HG03378 (cell line): ENCODE data around the gene SORCS3.

Experiments
- ATAC-seq: cut with Tn5 transposase; IDR thresholded peaks from one replicate; pipeline ENCODE4 v1.9.1; 2021; ENCODE audit warnings: mild to moderate bottlenecking, moderate library complexity; ENCODE audit not compliant: unreplicated experiment

Gene SORCS3

GRCh38 chr10:105161767-105162166, 520.7 kb downstream of the SORCS3 start:
- no peak for ATAC-seq

DNA sequence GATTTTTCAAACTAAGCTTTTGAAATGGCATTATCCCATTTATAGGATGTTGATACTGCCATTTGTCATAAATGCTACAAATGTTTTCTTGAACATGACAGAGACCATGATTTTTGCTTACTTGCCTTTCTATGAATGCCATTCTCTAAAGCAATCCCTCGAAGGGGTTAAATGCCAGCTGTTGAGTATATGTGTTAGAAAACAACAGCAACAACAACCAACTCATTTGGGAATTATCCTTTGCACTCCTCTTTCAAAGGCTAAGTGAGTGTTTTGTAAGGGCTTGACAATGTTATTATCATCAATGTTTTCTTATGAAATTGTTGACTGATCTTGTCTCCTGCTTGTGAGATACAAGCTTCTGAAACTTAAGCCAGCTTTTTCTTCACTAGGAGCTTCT, 529.4 kb downstream of the SORCS3 start:
- ATAC-seq = no peak

DNA sequence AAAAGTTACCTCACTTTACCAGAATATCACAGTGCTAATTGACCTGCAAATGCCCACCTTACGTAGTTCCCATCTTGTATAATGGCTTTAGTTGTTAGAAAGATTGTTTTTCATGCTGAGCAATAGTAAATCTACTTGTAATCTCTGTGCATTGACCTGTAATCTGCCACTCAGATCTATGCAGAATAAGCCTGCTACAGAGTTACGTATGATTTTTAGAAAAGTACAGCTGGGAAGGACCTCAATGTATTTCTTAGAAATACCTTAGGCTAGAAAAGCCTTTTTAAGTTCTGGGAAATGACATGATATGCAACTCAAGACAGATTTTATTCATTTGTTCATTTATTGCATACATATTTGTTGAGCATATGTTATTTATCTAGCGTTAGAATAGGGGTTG, 530.9 kb downstream of the SORCS3 start:
- no peak for ATAC-seq

- ATAC-seq = no peak
These were observed 540.5 kb downstream of the SORCS3 start for GRCh38 chr10:105181626-105182025.

DNA sequence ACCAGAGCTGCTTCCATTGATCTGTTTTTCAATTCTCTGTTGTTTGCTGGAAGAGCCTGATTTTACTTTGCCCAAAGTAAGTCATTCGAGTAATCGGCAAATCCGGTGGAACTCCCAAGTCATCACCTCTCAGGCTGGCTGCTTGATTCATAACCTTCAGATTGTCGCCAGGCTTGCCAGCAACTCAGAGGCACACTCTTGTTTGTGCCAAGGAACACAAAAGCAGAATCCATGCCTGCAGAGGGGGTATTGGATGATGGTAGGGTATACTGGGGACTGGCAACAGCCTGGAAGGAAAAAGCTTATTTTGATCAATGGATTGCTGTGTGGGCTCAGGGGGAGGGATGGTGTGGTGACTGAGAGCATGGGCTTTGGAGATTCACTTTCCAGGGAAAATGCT, 542.4 kb downstream of the SORCS3 start:
- no peak for ATAC-seq

GRCh38 chr10:105185161-105185560, 544.1 kb downstream of the SORCS3 start:
- no peak for ATAC-seq

DNA sequence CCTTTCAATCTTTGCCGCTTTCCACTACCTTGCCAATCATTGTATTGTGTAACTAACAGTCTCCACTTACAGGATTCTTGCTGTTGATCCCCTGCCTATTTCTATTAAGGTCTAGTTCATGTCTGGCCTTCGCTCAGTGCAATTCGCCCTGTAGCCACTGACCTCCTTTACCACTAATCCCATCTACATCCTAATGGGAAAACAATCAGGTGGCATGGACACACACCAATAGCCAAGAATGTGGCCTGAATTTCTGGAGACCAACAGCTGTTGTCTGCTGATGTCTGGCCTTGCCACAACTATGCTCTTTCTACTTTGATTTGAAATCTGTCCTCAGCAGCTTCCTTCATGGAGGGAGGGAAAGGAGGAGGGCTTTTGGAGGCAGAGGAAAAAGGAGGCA, 546.2 kb downstream of the SORCS3 start:
- no peak for ATAC-seq

- ATAC-seq = no peak
These were observed 547.8 kb downstream of the SORCS3 start for GRCh38 chr10:105188737-105189462.

DNA sequence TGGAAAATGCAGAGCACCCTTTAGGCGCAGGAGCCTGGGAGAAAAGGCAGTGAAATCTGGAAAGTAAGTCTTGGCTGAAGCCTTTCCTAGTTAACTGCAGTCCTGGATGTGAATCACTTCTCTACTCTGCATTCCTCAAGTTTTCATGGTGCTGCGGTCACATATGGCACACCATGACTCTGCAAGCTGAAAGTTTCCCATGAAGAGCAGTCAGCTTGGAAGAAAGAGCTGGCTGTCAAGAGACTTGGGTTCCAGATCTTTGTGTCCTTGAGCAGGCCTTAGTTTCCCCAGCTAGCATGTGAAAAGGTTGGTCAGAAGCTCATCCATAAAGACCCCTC, 548.3 kb downstream of the SORCS3 start:
- no peak for ATAC-seq

GRCh38 chr10:105192146-105192545, 551.1 kb downstream of the SORCS3 start:
- no peak for ATAC-seq

DNA sequence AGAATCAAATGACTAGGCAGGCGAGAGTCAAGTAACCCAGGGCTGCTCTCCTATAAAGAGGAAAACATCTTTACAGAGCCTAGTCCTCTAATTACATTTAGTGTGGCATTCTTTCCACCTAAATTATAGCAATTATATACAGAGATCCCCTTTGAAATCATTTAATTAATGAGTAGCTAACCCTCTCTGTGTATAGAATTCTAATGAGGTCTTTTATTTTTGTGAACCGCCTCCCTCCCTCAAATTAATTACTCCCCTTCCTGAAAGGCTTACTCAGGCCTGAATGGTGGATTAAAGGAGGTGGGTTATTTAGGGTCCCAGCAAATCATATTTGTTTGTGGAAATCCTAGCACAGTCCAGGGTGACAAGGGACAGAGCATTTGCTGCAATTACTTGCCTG, 551.8 kb downstream of the SORCS3 start:
- ATAC-seq = no peak

- ATAC-seq = no peak
These were observed 554.7 kb downstream of the SORCS3 start for GRCh38 chr10:105195831-105196230.

- ATAC-seq = no peak
These were observed 556.7 kb downstream of the SORCS3 start for GRCh38 chr10:105197598-105198364.

DNA sequence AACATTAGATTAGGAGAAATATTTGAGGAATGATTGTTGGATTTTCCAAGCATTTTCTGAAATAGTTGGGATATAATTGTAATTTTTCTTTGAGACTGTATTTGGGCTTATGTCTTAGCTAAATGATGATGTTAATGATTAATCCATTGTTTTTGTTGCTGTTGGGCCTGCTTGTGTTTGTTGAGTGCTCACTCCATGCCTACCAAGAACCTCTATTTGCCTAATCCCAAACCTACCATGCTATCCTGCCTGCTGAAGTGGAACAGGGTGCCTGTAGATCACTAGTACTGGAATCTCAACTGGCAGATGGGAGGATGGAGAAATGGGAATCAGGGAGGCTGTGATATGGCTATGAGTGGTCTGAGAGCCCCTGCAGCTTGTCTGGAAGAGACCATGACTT, 565.5 kb downstream of the SORCS3 start:
- no peak for ATAC-seq

GRCh38 chr10:105207476-105207995, 566.4 kb downstream of the SORCS3 start:
- no peak for ATAC-seq

DNA sequence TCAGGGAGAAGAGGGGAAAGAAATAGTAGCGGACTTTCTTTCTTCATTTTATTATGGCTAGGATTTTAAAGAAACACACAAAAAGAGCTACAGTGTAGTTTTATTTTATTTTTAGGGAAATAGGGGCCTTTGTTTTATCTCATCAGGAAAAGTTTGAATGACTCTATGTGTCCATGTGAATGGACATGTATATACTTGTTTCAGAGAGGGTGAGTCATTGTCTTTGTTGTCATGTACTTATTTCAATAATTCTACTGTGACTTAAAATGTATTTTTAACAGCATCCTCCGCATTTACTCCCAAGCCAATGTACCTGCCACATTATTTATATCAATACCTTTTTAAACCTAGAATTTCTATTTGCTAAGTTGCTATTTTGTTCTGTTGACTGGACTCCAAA, 569.5 kb downstream of the SORCS3 start:
- ATAC-seq = no peak

- no peak for ATAC-seq
These were observed 596.6 kb downstream of the SORCS3 start for GRCh38 chr10:105237685-105238084.

DNA sequence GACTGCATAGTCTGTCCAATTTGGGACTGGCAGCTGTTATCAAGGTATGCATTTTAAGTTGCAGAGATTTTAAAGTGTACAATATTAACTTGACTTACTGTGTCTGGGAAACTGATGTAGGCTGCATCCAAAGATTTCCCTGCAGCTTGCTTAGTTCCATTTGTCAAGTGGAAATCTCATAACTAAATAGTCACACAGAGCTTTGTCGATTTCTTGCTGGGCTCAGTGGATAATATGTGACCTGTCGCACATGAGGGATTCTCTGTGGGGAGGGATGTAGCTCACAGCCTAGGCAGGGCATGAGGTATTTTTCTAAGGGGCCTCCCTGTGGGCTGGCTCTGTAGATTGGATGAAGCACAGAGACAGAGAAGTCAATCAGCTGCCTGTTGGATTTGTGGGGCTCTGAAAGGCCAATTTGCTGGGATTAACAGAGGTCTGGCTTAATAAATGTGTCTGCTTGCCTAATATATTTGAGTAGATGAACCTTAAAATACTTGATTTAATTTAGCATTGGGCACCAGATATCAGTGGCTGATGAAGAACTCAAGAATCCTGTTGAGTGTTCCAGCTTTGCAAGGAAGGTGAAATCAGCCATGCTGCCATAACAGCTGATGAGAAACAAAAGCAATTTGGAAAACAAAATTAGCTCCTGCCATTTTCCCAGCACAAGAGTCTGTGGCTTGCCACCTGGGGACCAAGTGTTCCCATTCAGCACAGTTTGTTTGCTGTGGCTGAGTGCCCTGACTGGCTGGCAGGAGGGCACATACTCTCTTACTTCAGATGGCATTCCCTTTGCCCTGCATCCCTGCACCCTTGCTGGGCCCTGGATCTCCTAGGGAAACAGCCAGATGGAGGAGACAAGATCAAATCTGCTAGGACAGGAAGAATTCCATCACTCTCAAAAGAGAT, 598.5 kb downstream of the SORCS3 start:
- no peak for ATAC-seq

GRCh38 chr10:105241254-105241653, 600.2 kb downstream of the SORCS3 start:
- ATAC-seq = no peak

DNA sequence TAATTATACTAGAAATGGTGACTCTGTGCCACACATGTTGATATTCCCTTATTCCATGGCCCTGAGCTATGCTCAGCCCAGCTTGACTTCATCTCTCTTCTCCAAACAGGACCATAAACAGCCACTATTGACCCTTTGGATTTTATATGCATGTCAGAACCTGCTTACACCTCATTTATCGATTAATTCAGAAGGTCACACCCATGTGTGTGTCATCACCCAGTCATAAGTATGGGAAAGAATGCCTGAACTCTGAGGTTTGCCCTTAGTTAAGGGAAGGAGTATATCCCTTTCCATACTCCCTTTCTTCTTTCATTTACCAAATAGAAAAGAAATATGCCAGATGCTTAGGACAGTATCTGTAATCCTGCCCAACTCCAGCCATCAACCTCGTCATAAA, 602.3 kb downstream of the SORCS3 start:
- ATAC-seq = no peak

- ATAC-seq = no peak
These were observed 602.7 kb downstream of the SORCS3 start for GRCh38 chr10:105243825-105244224.
